GM19438 (cell line): ENCODE measurements around the gene CCNT1.
A peak's percentile ranks its signal among the peaks of the same experiment; 100 is the strongest.
"Not testable (repeated sequence)": the region's sequence is repeated elsewhere in the genome, so short reads cannot be mapped to it uniquely, and the experiment has no call there.

Experiments used
- ATAC-seq: cut with Tn5 transposase; IDR thresholded peaks from one replicate; pipeline ENCODE4 v1.9.1; 2021; ENCODE audit warnings: low read depth; ENCODE audit not compliant: unreplicated experiment

Gene CCNT1

GRCh38 chr12:48693572-48693971, 22.9 kb downstream of the CCNT1 start:
- no peak for ATAC-seq

- no peak for ATAC-seq
Observed at GRCh38 chr12:48691826-48692487, 24.6 kb downstream of the CCNT1 start.

DNA sequence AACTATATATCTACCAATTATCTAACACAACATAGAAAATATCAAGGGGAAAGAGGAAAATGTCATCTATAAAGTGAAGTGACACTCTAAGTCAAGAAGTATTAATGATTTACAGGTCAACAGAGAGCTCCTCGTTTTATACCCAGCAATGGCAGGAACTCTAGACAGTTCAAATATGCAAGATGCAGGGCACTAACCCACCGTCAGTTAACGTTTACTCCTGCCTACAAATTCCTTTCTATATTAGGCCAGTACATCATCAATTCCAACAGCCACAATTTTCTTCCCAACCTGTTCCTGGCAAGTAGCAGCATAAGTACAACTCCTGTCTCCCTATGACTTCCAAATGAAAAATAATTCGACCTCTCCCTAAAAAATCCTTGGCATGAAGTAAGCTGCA, 25.5 kb downstream of the CCNT1 start:
- no peak for ATAC-seq

GRCh38 chr12:48690436-48690835, 26.1 kb downstream of the CCNT1 start:
- ATAC-seq, result no peak

GRCh38 chr12:48688836-48689235, 27.7 kb downstream of the CCNT1 start:
- ATAC-seq, result no peak

DNA sequence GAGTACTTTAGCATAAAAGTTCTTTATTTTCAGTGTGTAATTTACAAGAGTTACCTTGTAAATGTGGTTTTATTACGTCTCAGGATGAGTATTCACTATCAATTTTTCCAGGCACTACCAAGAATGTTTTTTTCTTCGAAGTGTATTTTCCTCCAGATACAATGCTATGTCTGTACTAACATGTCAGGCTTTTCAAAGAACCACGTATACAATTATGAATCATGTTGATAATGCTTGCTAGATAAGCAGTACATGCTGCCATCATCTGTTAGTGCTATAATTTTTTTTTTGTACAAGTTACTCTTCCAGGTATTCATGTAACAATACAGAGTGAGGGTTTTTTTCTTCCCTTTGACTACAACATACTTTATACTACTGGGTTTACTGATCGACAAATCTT, 28.9 kb downstream of the CCNT1 start:
- ATAC-seq, result no peak

- no peak for ATAC-seq
Observed at GRCh38 chr12:48686615-48687334, 29.7 kb downstream of the CCNT1 start.

GRCh38 chr12:48686037-48686595, 30.4 kb downstream of the CCNT1 start:
- ATAC-seq, result no peak

GRCh38 chr12:48683534-48683933, 33.0 kb downstream of the CCNT1 start:
- ATAC-seq, result no peak

DNA sequence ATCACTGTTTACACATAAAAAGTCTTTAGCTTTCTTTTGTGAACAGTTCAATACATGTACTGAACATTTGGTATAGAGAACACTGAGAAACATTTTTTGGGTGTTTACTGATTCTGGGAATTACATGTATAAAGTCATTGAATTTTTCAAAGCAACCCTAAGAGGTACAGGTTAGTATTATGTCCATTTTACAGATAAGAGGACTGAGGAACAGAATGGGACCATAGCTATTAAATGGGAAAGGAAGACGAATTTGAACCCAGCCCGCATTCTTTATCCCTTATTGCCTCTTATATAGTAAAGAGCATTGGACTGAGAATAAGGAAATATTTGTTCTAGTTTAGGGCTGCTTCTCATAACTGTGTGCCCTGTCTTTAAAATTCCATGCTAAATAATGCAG, 33.6 kb downstream of the CCNT1 start:
- no peak for ATAC-seq

DNA sequence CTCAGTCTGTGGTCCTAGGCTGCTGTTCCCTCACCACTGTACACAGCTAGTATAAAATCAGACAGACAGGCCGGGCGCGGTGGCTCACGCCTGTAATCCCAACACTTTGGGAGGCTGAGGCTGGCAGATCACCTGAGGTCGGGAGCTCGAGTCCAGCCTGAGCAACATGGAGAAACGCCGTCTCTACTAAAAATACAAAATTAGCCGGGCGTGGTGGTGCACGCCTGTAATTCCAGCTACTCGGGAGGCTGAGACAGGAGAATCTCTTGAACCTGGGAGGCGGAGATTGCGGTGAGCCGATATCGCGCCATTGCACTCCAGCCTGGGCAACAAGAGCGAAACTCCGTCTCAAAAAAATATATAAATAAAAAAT, 34.0 kb downstream of the CCNT1 start:
- not testable (repeated sequence) for ATAC-seq

GRCh38 chr12:48681710-48682532, 34.6 kb downstream of the CCNT1 start, which contains the start of gene KANSL2:
KANSL2 (minus strand) TSS chr12:48682238; CDS start chr12:48681632, 606 bp downstream.
- ATAC-seq, result peak; percentile 98

DNA sequence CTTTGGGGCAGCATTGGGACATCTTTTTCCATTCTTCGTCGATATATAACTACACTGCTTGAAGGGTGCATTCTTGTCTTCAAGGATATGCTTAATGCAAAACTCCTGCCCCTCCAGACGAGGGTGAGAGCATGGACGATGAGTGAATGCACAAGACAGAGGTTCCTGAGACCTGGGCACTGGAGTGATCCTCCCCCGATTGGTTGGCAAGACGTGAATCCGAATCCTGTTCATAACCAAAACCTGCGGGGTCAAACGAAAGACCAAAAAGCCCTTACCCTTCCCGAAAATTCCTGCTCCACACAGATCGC, 35.2 kb downstream of the CCNT1 start:
- ATAC-seq, result no peak

DNA sequence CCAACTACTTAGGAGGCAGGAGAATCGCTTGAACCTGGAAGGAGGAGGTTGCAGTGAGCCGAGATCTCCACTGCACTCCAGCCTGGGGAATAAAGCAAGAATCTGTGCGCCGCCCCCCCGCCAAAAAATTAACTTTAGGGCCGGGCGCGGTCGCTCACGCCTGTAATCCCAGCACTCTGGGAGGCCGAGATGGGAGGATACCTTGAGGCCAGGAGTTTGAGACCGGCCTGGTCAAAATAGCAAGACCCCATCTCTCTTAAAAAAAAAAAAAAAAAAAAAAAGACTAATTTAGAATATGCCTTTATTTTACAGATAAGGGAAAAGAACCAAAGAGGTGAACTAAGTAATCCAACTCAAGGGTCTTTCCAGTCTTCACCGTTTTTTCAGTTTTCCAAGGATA, 35.6 kb downstream of the CCNT1 start:
- ATAC-seq, result no peak

DNA sequence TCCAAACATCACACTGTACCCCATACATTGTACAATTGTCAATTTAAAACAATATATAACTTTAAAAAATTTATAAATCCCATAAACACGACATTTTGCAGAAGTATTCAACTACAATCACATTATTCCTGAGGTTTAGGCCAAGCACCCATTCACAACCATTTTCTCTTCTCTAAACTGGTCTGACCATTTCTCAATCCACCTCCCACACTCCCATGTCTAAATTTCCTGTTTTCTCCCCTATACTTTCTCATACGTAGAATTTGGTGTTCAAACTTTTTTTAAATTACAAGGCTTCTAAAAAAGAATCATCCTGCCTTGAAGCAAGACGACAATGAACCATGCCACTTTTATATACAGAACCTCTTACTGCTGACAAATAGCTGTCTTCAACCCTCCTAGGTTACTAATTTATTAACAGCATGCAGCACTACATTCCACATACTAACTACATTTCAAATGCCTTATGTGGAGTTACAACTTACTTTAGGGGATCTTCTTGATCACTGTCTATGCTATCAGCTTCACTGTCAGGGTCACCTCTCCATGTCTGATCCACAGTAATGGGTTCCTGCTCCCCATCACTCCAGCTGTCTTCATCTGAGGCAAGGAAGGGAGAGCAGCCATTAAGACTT, 37.8 kb downstream of the CCNT1 start:
- no peak for ATAC-seq

DNA sequence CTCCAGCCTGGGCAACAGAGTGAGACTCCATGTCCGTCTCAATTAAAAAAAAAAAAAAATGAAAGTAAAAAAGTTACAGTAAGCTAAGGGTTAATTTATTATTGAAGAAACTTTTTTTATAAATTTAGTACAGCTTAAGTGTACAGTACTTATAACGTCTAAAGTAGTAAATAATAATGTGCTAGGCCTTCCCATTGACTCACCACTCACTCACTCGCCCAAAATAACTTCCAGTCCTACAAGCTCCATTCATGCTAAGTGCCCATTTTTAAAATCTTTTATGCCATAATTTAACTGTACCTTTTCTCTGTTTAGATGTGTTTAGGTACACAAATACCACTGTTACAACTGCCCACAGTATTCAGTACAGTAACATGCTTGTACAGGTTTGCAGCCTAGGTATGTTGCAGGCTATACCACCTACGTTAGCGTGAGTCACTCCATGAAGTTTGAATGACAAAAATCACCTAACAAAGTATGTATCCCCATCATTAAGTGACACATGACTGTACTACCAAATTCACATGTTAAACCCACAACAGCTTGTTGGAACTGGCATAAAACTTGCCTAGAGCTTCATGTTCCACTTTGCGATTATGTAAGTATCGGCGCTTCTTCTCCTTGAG, 45.2 kb downstream of the CCNT1 start:
- no peak for ATAC-seq

DNA sequence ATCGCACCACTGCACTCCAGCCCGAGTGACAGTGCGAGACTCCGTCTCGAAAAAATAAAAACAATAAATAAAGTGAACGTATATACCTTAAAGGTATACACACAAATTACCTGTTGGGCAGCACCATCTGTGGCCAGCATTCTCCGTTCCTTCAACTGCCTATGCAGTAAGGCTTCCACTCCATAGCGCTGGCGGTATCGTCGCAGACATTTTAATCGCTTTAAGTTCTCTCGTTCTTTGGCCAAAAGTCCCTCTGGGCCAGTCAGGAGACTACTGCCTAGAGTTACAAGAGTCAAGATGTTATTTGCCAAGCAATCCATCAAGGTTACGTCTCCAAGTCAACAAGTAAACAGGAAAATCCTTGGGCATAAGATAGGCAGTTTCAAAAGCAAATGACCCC, 47.5 kb downstream of the CCNT1 start:
- ATAC-seq, result no peak

DNA sequence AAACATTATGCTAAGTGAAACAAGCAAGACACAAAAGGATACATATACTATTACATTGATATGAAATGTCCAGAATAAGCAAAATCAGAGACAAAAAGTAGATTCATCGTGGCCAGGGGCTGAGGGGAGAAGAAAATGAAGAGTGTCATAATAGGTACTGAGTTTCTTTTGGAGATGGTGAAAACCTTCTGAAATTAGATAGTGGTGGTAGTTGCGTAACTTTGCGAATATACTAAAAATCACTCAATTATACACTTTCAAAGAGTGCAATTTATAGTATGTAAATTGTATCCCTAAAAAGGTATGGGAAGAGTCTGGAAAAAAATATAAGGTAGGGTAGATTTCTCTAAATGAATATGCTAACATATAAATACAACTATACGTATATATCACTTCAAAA, 56.6 kb downstream of the CCNT1 start:
- no peak for ATAC-seq

DNA sequence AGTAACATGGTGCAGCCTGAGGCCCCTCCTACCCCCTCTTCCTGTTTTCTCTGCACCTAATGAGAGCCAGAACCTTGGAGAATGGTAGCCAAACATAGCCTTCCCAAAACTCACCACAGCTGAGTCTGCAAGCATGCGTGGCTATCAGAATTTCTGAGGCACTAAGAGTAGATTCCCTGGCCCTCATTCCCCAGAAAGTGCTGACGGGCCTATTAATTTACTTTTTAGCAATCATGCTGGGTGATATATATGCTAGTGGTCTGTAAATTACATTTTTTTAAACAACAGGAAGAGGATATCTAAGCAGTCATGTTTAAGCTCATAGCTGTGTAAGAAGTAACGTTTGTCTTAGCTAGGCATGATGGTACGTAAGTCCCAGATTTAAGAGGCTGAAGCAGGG, 64.8 kb downstream of the CCNT1 start:
- no peak for ATAC-seq

- ATAC-seq, result not testable (repeated sequence)
Observed at GRCh38 chr12:48645354-48645753, 71.2 kb downstream of the CCNT1 start.
